Activated CD8-positive, alpha-beta memory T cell treated with anti-CD3 and anti-CD28 coated beads, Interleukin-2, amount 50 U/mL, for 24 hours (primary cell): ENCODE results near the gene BNC1.
"Not testable (repeated sequence)": the region's sequence is repeated elsewhere in the genome, so short reads cannot be mapped to it uniquely, and the experiment has no call there.

Experiments used
- DNase-seq: peaks from one replicate; pipeline ENCODE4 v3.0.0-alpha.2; 2020; ENCODE audit errors: extremely low read depth

The BNC1 gene

DNA sequence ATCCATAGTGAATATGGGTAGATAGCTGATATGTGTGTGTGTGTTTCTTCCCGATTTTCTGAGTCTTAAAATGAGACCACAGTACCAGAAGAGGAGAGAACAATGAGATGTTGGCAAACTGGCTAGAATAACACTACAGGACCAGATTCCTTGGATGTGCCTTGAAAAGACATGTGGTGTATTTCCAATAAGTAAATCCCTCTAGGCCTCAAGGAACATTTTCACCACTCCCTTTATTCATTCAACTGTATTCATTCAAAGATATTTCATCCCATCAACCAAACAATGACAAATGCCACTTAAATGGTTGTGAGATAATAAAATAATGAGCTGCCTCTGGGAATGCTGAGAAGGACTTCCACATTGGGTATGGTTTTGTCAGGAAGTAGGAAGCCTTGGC, 8.7 kb upstream of the BNC1 start:
- no peak for DNase-seq

GRCh38 chr15:83292317-83292716, 7.9 kb upstream of the BNC1 start:
- DNase-seq = no peak

- DNase-seq = no peak
Observed at GRCh38 chr15:83290236-83290635, 5.8 kb upstream of the BNC1 start.

- no peak for DNase-seq
Observed at GRCh38 chr15:83289160-83289559, 4.7 kb upstream of the BNC1 start.

GRCh38 chr15:83288381-83288801, 3.9 kb upstream of the BNC1 start:
- DNase-seq = no peak

DNA sequence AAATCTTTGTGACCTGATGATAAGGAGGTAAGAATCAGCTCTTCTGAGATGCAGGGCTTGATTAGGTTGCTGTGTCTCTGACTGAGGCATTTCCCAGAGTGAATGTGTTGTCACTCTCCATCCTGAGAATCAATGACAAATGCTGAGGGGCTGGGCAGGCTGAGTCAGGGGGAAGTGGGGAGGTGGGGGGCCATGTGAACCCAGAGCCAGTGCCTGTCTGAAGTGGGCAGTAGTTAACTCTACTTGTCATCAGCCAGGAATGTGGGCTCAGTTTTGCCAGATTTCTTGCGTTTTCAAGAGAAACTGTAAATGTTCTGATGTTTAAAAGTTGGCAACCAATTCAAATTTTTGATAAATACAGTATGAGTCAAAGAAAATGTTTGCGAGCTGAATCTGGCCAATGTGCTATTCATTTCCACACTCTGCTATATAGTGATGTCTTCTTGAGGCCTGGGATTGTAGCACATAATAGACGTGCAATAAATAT, 3.1 kb upstream of the BNC1 start:
- no peak for DNase-seq

DNA sequence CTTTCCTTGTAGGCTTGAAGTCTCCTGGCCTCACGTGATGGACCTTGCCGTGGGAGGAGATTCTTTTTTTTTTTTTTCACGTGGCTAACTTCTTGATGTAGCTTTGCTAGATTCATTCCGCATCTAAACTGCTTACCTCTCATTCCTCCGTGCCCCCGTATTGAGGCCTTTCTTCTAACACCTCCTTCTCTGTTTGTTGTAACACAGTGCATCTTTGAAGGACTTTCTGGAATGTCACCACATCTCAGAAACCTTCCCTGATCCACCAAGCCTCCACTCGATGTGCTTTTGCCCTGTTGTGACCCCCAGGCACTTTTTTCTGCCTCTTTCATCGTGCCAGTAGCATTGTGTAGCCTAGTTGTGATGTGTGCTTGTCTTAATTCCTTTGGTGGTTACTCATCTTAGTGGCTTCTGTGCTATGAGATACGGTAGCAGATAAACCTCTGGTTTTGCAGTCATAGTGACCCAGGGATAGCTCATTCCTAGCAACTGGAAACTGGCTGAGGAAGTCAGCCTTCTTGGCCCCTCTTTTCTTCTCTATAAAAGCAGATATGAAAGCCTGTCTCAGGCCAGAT, 1.6 kb upstream of the BNC1 start:
- DNase-seq = no peak

- DNase-seq = no peak
Observed at GRCh38 chr15:83285284-83285978, 967 bp upstream of the BNC1 start.

DNA sequence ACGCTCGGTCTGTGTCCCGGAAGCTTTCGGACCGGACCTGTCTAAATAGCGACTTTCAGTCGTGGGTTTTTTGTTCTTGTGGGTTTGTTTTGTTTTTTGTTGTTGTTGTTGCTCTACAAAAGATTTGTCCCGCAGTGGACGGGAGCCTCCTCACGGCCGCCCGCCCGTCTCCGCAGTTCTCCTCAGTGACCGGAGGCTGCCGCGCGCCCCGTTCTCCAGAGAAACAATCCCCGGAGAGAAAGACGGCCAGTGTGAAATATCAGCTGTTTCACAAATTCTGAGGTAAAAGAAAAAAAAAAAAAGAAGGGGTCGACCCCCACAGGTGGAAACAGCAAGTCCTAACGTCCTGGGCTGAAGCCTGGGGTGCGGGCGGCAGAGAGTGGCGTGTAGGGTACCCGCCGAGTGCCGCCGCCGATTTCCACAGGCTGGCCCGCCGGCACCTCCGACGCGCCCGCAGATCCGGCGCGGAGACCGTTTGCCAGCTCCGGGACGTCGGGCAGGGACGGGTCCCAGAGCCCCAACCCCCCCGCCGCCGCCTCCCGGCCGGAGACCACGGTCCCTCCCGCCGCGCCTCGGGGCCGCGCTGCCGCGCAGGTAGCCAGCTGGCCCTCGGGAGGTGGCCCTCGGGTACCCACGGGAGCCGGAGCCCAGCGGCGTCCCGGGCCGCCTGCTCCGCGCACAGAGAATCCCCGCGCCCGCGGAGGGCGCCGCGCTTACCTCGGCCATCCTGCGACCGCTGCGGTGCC, 478 bp downstream of the BNC1 start:
- DNase-seq = no peak

DNA sequence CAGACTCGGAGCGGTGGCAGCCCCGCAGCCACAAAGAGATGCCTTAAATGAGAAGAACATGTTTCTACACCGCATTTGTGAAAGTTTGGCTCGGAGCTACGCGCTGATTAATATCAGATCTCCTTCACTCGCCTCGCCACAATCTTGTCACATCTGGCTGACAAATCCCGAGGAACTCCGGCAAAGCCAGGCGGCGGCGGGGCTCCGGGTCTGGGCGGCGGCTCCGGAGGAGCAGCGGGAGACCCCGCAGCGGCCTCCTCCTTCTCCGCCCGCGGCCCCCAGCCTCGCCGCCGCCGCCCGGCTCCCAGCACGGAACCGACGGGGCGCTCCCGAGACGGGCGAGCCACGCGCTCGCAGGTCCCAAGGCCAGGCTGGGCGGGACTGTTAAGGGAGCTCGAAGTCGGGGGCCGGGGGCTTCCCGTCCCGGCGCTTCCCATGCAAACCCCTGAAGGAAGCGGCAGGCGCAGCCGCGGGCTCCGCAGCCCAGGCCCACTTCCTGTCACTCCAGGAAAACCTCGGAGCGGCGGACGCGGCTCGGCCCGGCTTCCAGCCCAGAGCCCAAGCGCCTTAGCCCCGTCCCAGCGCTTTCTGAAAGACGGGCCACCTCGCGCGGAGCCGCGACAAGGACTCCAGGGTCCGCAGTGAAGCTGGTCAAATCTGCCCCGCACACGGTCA, 1.2 kb downstream of the BNC1 start:
- no peak for DNase-seq

DNA sequence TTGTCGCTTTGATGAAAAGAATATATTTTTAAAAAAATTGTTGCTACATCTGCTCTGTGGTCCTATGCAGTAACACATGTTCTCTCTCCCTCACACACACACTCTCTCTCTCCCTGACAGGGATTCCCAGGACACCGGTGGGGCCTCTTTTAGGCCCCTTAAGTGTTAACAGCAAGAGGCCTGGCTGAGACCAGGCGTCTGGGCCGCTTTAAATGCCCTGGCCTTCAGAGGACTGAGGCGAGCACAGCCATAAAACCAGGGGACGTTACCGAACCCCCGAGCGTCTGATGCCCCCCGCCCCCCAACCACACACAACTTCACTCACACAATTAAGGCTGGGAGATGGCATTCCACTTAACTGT, 1.7 kb downstream of the BNC1 start:
- DNase-seq = no peak

- DNase-seq = no peak
Observed at GRCh38 chr15:83282141-83282540, 2.3 kb downstream of the BNC1 start.

DNA sequence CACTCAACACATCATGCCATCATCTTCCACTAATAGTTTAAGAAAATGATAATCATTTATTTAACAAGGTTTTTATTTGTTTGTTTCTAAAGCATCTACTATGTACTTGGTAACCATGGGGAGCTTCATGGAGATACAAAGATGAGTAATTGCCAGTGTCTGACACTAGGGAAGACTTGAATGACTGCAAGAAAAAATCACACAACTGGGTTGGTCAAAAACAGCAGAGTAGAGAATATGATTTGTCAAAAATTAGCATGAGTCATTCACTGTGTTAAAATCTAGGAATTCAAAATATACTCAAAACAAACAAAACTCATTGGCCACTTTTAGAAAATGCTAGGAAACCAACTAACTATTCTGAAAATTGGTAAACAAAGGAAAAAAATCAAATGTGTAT, 6.3 kb downstream of the BNC1 start:
- no peak for DNase-seq

DNA sequence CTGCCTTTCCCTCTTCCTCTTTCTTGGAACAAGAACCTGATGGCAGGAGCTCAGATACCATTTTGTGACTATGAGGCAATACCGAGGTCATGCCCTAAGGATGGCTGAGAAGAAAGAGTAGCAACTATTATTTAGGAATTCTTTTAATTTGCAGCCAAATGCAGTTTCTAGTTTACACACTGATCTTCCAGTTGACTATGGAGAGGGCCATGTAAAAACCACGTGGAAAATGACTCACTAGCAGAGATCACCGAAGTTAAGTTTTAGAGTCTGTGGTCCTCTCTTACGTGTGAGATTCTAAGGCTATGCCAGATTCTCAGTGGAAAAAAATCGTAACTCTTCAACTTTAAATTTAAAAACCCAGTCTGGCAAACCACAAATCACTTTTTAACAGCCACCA, 7.8 kb downstream of the BNC1 start:
- no peak for DNase-seq

DNA sequence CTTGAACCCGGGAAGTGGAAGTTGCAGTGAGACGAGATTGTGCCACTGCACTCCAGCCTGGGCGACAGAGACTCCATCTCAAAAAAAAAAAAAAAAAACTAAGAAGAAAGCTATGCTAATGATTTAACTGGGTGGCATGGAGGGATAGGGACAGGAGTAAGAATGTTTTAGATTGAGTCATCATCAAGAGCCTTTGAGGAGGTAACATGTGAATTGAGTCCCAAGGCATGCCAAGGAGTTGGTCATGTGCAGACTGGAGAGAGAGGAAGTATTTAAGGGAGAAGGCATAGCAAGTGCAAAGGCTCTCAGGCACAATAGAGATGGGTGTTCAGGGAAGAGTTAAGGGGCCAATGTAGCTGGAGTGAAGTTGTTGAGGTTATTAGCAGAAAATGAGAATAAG, 9.1 kb downstream of the BNC1 start:
- DNase-seq = no peak

- no peak for DNase-seq
Observed at GRCh38 chr15:83270176-83270575, 14.3 kb downstream of the BNC1 start.

DNA sequence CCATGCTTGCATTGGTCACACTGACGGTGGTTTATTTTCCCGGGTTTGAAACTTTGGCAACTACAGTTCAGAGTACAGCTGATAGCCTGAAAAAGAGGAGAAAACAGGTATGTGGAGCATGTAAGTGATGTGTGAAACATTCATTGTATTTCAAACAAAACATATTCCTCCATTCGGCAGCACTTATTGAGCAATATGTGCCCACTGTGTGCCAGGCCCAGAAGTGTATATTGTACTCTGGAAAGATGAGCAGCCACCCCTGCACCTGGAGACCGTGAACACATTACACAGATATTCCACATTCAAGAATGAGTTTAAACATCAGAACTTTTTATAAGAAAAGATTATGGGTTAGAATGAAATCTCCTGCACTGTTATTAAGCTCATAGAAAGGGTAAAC, 16.3 kb downstream of the BNC1 start:
- DNase-seq = no peak

- DNase-seq = no peak
Observed at GRCh38 chr15:83262594-83263315, 21.7 kb downstream of the BNC1 start.

- DNase-seq = not testable (repeated sequence)
Observed at GRCh38 chr15:83262181-83262580, 22.3 kb downstream of the BNC1 start.

- no peak for DNase-seq
Observed at GRCh38 chr15:83250781-83251180, 33.7 kb downstream of the BNC1 start.

DNA sequence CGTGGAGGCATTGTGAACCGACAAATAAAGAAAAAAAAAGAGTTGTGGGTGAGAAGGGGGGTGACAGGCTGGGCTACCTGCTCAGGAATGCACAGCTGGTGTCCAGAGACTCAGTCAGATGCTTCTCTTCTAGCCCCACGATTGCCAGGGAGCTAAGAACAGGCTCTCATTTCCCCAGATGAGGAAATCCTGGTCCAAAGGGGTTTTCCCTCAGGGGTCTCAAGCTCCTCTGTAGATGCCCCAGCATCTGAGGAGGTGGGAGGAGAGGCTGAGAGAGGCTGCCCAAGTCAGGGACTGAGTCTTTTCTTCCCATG, 35.5 kb downstream of the BNC1 start:
- DNase-seq = no peak
